SH-SY5Y (cell line): ENCODE results near the gene SNAP29.

Experiments
- GATA2 ChIP-seq: IDR thresholded peaks from 2 replicates; pipeline ENCODE4 v1.6.1; 2011; ENCODE audit warnings: mild to moderate bottlenecking, low read depth, low read length
- GATA3 ChIP-seq: IDR thresholded peaks from 2 replicates; pipeline ENCODE4 v1.6.1; 2011; ENCODE audit warnings: low read depth, mild to moderate bottlenecking, low read length, moderate library complexity

SNAP29 gene

GRCh38 chr22:20877715-20878114 lies 18.9 kb downstream of the SNAP29 start:
- TF ChIP-seq GATA3: no peak

DNA sequence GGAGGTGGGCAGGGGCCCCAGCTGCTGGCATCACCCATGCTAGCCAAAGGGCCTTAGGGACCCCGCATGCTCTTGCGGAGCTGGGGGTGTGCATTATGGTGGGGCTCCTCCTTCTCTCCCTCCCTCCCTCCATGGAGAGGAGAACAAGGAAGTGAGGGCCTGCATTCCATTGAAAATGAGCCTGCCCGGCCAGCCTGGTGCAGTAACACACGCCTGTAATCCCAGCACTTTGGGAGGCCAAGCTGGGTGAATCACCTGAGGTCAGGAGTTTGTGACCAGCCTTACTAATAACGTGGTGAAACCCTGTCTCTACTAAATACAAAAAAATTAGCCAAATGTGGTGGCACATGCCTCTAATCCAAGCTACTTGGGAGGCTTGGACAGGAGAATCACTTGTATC lies 22.4 kb downstream of the SNAP29 start:
- TF ChIP-seq GATA3 (no peak), GATA2 (no peak)

- TF ChIP-seq GATA2 (no peak), GATA3 (no peak)
These were observed 23.3 kb downstream of the SNAP29 start for GRCh38 chr22:20881869-20882815.

DNA sequence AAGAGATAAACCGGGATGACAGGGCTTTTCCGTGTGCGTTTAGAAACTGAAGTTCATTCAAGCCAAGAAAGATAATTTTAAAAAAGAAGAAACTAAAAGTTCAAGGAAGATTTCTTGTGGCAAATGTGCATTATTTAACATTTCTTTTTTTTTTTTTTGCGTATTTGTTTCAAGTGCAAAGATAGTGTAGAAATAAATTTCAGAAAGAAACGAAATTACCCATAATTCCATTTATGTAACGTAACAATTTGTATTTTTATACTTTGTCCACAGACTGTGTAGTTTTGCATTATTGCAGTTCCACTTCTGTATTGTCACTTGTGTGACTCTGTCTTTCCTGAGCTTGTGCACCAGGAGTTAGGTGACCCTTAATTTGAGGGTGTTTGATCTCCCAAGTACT lies 24.0 kb downstream of the SNAP29 start:
- TF ChIP-seq GATA3: no peak
- no peak for TF ChIP-seq GATA2

GRCh38 chr22:20884454-20884853 lies 25.6 kb downstream of the SNAP29 start:
- TF ChIP-seq GATA3: no peak
- no peak for TF ChIP-seq GATA2

GRCh38 chr22:20885017-20885556 lies 26.3 kb downstream of the SNAP29 start:
- TF ChIP-seq GATA3 (no peak), GATA2 (no peak)

GRCh38 chr22:20885557-20886323 lies 26.9 kb downstream of the SNAP29 start:
- TF ChIP-seq GATA2 (peak; percentile 85), GATA3 (0 out of 2 replicates have a peak, but pooled peaks have one; percentile 26)

DNA sequence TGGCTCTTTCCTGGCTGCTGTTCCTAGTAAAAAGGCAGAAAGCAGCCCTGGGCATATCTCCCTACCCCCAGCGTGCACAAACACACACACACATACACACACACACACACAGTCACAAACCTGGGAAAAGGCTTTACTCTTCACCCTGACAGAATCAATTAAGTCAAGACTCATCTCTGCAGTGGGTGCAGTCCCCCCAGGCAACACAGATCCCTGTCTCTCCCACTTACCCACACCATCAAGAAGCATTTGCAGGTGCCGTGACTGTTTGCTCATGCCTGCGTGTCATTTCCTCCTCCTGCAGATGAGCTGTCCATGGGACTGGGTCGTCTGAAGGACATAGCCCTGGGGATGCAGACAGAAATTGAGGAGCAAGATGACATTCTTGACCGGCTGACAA lies 28.6 kb downstream of the SNAP29 start:
- TF ChIP-seq GATA2 (peak; percentile 40; the same call in 1 of the 2 replicates), GATA3 (no peak)

- TF ChIP-seq GATA3 (no peak), GATA2 (no peak)
These were observed 30.4 kb downstream of the SNAP29 start for GRCh38 chr22:20889025-20889704.

DNA sequence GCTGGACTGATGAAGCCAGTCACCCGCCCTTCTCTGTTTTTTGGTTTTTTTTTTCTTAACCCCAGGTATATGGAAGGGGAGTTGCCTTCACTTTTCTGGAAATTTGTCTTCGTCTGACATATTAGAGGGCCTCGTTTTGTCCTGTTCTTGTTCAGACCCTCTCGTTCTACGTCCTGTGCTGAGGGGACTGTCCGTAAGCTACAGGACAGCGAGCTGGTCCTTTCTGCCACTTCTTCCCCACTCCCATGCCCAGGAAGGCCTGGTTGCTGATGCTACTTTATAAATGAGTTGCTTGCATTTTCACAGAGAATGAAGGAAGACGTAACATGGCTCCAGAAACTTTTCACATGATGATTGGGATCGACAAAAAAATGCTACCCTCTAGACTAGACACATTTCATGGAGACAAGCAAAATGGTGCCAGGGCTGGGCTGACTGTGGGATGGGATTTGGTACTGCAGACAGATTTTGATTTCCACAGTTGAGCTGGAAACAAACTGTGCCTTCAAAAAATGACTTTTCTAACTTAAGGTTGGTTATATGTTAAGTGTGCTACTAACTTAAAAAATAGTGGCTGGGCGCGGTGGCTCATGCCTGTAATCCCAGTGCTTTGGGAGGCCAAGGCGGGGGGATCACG lies 31.2 kb downstream of the SNAP29 start:
- TF ChIP-seq GATA2: no peak
- TF ChIP-seq GATA3: no peak

DNA sequence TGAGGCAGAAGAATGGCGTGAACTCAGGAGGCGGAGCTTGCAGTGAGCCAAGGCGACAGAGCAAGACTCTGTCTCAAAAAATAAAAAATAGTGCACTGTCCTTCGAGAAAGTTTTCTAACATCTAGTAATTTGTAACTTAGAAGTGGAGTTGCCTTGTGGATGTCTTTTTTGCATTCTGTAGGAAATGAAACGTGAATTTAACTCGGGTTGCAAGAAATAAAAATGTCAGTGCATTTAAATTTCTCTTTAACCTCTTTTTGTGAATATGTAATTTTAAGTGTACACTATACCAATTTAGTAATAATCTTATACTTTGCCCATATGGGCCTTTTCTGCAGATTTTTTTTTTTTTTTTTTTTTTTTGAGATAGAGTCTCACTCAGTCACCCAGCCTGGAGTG lies 32.2 kb downstream of the SNAP29 start:
- TF ChIP-seq GATA3 (no peak), GATA2 (no peak)

DNA sequence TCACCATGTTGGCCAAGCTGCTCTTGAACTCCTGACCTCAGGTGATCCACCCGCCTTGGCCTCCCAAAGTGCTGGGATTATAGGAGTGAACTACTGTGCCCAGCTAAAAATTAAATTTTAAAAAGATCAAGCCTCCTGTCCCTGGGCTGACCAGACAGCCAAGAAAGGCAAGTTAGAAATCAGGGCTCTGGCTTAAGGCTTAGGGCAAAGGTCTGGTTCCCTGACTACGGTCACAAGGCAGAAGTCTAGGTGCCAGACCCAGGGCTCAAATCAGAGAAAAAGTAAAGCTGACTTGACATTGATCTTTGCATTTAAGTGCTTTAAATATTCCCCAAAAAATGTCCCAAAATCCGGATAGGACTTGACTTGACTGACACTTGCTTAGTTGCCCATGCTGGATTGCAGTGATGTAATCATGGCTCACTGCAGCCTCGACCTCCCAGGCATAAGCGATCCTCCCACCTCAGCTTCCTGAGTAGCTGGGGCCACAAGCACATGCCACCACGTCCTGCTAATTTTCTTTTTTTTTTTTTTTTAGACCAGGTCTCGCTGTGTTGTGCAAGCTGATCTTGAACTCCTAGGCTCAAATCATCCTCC lies 41.1 kb downstream of the SNAP29 start:
- TF ChIP-seq GATA3 (no peak), GATA2 (no peak)

DNA sequence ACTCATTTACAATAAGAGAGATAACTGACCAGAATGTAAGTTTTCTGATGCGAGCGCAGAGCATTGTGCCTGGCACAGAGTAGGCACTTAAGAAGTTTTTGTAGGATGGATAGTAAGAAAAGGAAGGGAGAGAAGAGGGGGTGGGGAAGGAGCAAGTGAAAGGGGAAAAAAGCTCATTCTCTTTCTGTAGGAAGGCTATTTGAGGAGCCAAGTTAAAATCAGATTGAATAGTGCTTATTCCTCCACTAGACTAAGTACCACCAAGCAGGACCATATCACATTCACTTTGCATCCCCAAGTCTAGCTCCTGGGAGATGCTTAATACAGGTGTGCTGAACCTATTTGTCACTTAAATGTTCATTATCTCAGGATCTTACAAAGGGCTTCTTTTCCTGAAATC lies 44.3 kb downstream of the SNAP29 start:
- no peak for TF ChIP-seq GATA2
- no peak for TF ChIP-seq GATA3
